K562 (cell line): ENCODE data around the gene NXF1. TPM values are rescaled to one million over a fixed set of nuclear protein-coding genes. Genes with fewer than 3 reads are reported as not detected.
A peak's percentile ranks its signal among the peaks of the same experiment; 100 is the strongest.

ENCODE experiments used
- ARID1B ChIP-seq: fragments of 450-650 bp; IDR thresholded peaks from 2 replicates; pipeline ENCODE4 v1.6.1; 2016; ENCODE audit warnings: antibody characterized with exemption, mild to moderate bottlenecking, inconsistent platforms
- BHLHE40 ChIP-seq: IDR thresholded peaks from 2 replicates; pipeline ENCODE4 v1.6.1; 2011; ENCODE audit warnings: low read length, improper control_type of control experiment
- BRD9 ChIP-seq: fragments of 450-650 bp; IDR thresholded peaks from 2 replicates; pipeline ENCODE4 v1.6.1; 2018; ENCODE audit warnings: low read depth; ENCODE audit not compliant: partially characterized antibody
- CBFA2T2 ChIP-seq: fragments of 450-650 bp; conservative IDR thresholded peaks from 2 replicates; pipeline ENCODE4 v1.6.1; 2017; ENCODE audit warnings: mild to moderate bottlenecking
- CREM ChIP-seq: IDR thresholded peaks from 2 replicates; pipeline ENCODE4 v1.6.1; 2014; ENCODE audit warnings: antibody characterized with exemption, low read depth
- CTBP1 ChIP-seq: fragments of 450-650 bp; IDR thresholded peaks from 2 replicates; pipeline ENCODE4 v1.6.1; 2016; ENCODE audit warnings: borderline replicate concordance
- EP300 ChIP-seq: IDR thresholded peaks from 2 replicates; pipeline ENCODE4 v1.6.1; 2012; ENCODE audit warnings: low read length, improper control_type of control experiment
- KAT8 ChIP-seq: fragments of 450-650 bp; IDR thresholded peaks from 2 replicates; pipeline ENCODE4 v1.6.1; 2016; ENCODE audit warnings: low read depth, mild to moderate bottlenecking
- MEF2D ChIP-seq: conservative IDR thresholded peaks from 2 replicates; pipeline ENCODE4 v1.6.1; 2016; ENCODE audit warnings: low read depth, missing genetic modification characterization, missing compliant biosample characterization
- NFATC3 ChIP-seq: fragments of 450-650 bp; IDR thresholded peaks from 2 replicates; pipeline ENCODE4 v1.6.1; 2017; ENCODE audit warnings: mild to moderate bottlenecking
- SMARCE1 ChIP-seq: fragments of 450-650 bp; IDR thresholded peaks from 2 replicates; pipeline ENCODE4 v1.7.1; 2016; ENCODE audit warnings: mild to moderate bottlenecking
- SOX6 ChIP-seq: fragments of 450-650 bp; IDR thresholded peaks from 2 replicates; pipeline ENCODE4 v1.6.1; 2014; ENCODE audit warnings: mild to moderate bottlenecking
- ZFPM2 ChIP-seq: fragments of 250-450 bp; sonication (Bioruptor Pico); IDR thresholded peaks from 2 replicates; pipeline ENCODE4 v1.5.1; 2022; ENCODE audit warnings: mild to moderate bottlenecking
- ZNF174 ChIP-seq: fragments of 250-450 bp; sonication (Bioruptor Pico); IDR thresholded peaks from 2 replicates; pipeline ENCODE4 v1.4.0; 2020; ENCODE audit warnings: mild to moderate bottlenecking
- ZNF316 ChIP-seq: fragments of 450-650 bp; IDR thresholded peaks from 2 replicates; pipeline ENCODE4 v1.6.1; 2016
- ZNF408 ChIP-seq: fragments of 250-450 bp; sonication (Bioruptor Pico); IDR thresholded peaks from 2 replicates; pipeline ENCODE4 v1.4.0; 2020; ENCODE audit warnings: low read depth, mild to moderate bottlenecking, moderate library complexity
- ZNF77 ChIP-seq: fragments of 250-450 bp; sonication (Bioruptor Pico); IDR thresholded peaks from 2 replicates; pipeline ENCODE4 v1.5.0; 2020
- polyA plus RNA-seq, 8 experiments: library from polyadenylated mRNA; depleted of rRNA in 4 of 8; stranded (reverse) in 5 of 8; unstranded in 3 of 8; fragments of >200 nt; fragmentation: Nextera tagmentation in 2 of 8; fragmentation: Illumina TruSeq in 1 of 8; extraction: Ambion mirVana in 2 of 8; extraction: Trizol in 1 of 8; gene quantifications; 2 replicates each; pipeline versions ENCODE4 v1.2.1 to v1.2.3, GENCODE V29; 2011 to 2014; ENCODE audit warnings: inconsistent platforms in 1 of 8, missing spikeins in 1 of 8
- total RNA-seq, 7 experiments: library from RNA; depleted of rRNA in 6 of 7; stranded (reverse); fragments of >200 nt in 6 of 7; fragmentation: Illumina TruSeq in 2 of 7; extraction: Trizol in 2 of 7; gene quantifications; 2 replicates each; pipeline versions ENCODE4 v1.2.1 to v1.2.3, GENCODE V29; 2011 to 2021; ENCODE audit warnings: low replicate concordance in 1 of 7
- TF ChIP-seq, protein P1 (sequence below): fragments of 250-450 bp; sonication (Bioruptor Pico); IDR thresholded peaks from 2 replicates; pipeline ENCODE4 v1.8.0; 2022; ENCODE audit warnings: inconsistent platforms, mild to moderate bottlenecking, moderate library complexity, borderline replicate concordance
- TF ChIP-seq, protein P2 (sequence below): fragments of 250-450 bp; sonication (Bioruptor Pico); IDR thresholded peaks from 2 replicates; pipeline ENCODE4 v1.5.1; 2021; ENCODE audit warnings: mild to moderate bottlenecking
- TF ChIP-seq, protein P3 (sequence below): fragments of 250-450 bp; sonication (Bioruptor Pico); IDR thresholded peaks from 2 replicates; pipeline ENCODE4 v1.8.0; 2021; ENCODE audit warnings: moderate library complexity, mild to moderate bottlenecking, inconsistent platforms
- TF ChIP-seq, protein P4 (sequence below), 2 experiments: IDR thresholded peaks; 2 replicates each; pipeline ENCODE4 v1.6.1; 2012; ENCODE audit warnings: improper control_type of control experiment in 2 of 2, low read depth in 2 of 2, low read length in 2 of 2, borderline replicate concordance in 1 of 2
- TF ChIP-seq, protein P5 (sequence below): fragments of 450-650 bp; IDR thresholded peaks from 2 replicates; pipeline ENCODE4 v1.6.1; 2016

Gene NXF1
- total and polyA plus RNA-seq, 9 of the 15 experiments (the other 6 are each of a cell fraction or from before 2014, with no cell fraction given): 18.1 to 98.3 (median 35.8) TPM

DNA sequence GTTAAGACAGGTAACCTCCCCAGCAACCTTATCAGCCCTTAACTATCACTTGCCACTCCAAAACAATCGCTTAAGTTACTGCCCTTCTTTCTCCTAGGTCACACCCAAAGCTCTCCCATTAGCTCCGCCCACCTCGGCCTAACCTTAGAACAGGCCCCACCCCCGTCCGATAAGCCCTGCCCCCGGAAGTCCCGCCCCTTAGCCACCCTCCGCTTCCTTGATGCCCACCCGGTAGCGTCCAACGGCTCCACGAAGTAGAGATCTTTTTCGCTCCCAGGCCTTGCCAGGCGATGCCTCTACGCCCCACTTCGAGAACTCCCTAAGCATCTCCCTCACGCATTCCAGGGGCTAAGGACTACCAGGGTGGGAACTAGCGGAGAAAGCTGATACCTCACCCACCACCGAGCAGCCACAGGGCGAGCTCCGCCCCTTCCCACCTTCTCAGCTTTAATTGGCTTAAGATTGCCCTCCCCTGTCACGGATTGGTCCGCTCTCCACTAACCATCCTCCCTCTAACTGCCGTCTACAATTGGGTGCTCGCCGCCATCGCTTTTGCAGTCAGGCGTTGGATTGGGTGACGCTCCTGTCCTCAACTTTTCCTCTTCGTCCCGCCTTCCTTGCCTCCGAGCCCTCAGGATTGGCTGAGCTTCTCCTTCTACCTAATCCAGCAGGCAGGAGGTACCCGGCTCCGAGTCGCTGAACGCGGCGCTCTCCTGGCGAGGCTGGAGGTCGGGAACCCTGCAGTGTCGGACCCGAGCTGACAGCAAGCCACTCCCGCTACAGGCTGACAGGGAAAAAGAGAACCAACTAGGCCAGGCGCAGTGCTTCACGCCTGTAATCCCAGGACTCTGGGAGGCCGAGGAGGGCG lies 51.3 kb downstream of the NXF1 start, which contains the start of gene ZBTB3 (continued):
- TF ChIP-seq, protein P1, sequence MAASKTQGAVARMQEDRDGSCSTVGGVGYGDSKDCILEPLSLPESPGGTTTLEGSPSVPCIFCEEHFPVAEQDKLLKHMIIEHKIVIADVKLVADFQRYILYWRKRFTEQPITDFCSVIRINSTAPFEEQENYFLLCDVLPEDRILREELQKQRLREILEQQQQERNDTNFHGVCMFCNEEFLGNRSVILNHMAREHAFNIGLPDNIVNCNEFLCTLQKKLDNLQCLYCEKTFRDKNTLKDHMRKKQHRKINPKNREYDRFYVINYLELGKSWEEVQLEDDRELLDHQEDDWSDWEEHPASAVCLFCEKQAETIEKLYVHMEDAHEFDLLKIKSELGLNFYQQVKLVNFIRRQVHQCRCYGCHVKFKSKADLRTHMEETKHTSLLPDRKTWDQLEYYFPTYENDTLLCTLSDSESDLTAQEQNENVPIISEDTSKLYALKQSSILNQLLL (CRISPR knock-in tag): no peak
- no peak for TF ChIP-seq EP300
- TF ChIP-seq SMARCE1: peak; percentile 50; the same call in 1 of the 2 replicates
- no peak for TF ChIP-seq CBFA2T2
- TF ChIP-seq ZNF408: no peak
- no peak for TF ChIP-seq ARID1B
- 0 out of 2 replicates have a peak, but pooled peaks have one; percentile 7 for TF ChIP-seq ZNF316
- no peak for TF ChIP-seq ZNF174 (CRISPR knock-in tag)
- TF ChIP-seq BRD9: no peak
- TF ChIP-seq MEF2D (tag): no peak
- no peak for TF ChIP-seq KAT8
- TF ChIP-seq, protein P2, sequence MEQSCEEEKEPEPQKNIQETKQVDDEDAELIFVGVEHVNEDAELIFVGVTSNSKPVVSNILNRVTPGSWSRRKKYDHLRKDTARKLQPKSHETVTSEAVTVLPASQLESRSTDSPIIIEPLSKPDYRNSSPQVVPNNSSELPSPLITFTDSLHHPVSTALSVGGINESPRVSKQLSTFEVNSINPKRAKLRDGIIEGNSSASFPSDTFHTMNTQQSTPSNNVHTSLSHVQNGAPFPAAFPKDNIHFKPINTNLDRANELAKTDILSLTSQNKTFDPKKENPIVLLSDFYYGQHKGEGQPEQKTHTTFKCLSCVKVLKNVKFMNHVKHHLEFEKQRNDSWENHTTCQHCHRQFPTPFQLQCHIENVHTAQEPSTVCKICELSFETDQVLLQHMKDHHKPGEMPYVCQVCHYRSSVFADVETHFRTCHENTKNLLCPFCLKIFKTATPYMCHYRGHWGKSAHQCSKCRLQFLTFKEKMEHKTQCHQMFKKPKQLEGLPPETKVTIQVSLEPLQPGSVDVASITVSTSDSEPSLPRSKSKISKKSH: no peak
- TF ChIP-seq, protein P3, sequence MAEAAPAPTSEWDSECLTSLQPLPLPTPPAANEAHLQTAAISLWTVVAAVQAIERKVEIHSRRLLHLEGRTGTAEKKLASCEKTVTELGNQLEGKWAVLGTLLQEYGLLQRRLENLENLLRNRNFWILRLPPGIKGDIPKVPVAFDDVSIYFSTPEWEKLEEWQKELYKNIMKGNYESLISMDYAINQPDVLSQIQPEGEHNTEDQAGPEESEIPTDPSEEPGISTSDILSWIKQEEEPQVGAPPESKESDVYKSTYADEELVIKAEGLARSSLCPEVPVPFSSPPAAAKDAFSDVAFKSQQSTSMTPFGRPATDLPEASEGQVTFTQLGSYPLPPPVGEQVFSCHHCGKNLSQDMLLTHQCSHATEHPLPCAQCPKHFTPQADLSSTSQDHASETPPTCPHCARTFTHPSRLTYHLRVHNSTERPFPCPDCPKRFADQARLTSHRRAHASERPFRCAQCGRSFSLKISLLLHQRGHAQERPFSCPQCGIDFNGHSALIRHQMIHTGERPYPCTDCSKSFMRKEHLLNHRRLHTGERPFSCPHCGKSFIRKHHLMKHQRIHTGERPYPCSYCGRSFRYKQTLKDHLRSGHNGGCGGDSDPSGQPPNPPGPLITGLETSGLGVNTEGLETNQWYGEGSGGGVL: no peak
- peak; percentile 73 for TF ChIP-seq CREM
- TF ChIP-seq, protein P4, sequence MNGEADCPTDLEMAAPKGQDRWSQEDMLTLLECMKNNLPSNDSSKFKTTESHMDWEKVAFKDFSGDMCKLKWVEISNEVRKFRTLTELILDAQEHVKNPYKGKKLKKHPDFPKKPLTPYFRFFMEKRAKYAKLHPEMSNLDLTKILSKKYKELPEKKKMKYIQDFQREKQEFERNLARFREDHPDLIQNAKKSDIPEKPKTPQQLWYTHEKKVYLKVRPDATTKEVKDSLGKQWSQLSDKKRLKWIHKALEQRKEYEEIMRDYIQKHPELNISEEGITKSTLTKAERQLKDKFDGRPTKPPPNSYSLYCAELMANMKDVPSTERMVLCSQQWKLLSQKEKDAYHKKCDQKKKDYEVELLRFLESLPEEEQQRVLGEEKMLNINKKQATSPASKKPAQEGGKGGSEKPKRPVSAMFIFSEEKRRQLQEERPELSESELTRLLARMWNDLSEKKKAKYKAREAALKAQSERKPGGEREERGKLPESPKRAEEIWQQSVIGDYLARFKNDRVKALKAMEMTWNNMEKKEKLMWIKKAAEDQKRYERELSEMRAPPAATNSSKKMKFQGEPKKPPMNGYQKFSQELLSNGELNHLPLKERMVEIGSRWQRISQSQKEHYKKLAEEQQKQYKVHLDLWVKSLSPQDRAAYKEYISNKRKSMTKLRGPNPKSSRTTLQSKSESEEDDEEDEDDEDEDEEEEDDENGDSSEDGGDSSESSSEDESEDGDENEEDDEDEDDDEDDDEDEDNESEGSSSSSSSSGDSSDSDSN (IDR thresholded peaks at IDR 0.05; ENCODE audit: borderline replicate concordance in 1 of 2, low read depth in 2 of 2, low read length in 2 of 2): peak; percentile 49 to 83; a peak in 3 of 4 replicates
- no peak for TF ChIP-seq ZNF77 (CRISPR knock-in tag)
- no peak for TF ChIP-seq NFATC3
- TF ChIP-seq, protein P5, sequence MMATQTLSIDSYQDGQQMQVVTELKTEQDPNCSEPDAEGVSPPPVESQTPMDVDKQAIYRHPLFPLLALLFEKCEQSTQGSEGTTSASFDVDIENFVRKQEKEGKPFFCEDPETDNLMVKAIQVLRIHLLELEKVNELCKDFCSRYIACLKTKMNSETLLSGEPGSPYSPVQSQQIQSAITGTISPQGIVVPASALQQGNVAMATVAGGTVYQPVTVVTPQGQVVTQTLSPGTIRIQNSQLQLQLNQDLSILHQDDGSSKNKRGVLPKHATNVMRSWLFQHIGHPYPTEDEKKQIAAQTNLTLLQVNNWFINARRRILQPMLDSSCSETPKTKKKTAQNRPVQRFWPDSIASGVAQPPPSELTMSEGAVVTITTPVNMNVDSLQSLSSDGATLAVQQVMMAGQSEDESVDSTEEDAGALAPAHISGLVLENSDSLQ: peak; percentile 99
- TF ChIP-seq SOX6: peak; percentile 70
- TF ChIP-seq CTBP1: 0 out of 2 replicates have a peak, but pooled peaks have one; percentile 60
- TF ChIP-seq ZFPM2 (CRISPR knock-in tag): no peak
- TF ChIP-seq BHLHE40: peak; percentile 18; the same call in 1 of the 2 replicates
